ENCODE measurements around the gene HACL1. TPM values are rescaled to one million over a fixed set of nuclear protein-coding genes. Genes with fewer than 3 reads are reported as not detected.

Gene HACL1
- 21.2 and 24.7 TPM in 2 replicates for total RNA-seq

DNA sequence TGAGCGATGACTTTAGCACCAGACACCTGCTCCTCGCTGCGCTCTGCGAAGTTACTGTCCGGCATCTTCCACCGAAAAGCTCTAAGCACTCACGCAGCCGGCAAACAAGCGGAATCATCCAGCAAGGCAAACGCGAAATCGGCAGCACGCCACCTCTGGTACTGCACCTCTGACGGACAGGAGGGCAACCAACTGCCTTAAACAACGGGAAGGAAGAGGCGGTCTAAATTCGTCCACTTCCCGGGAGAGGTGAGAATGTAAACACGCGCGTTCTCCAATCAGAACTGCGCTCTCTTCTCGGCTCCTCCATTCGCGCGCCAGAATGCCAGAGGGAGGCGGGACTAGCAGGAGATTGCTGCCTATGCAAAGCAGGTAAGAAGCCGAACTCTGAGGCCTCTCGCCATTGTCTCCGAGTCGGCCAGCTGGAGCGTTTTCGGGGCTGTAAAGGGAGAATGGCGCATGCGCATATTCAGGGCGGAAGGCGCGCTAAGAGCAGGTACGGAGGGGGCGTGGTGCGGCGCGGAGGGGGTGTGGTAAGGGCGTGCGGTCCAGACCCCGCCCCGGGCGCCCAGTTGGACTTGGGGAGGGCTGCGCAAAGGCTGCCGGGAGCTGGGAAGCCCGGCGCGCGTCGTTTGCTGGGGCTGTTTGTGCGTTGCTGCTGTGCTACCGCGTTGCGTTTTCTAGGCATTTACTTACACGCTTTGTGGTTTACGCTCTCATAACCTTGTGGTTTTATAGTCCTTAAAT is at the start of gene HACL1, which contains the start of gene BTD:
TSS of gene HACL1 (minus strand) at position 171 of the 747 bp plus-strand sequence. CDS start at position 65, 106 bp downstream.
TSS of gene BTD (plus strand) at position 347 of the 747 bp plus-strand sequence. CDS start 33,695 bp downstream, outside the sequence.

DNA sequence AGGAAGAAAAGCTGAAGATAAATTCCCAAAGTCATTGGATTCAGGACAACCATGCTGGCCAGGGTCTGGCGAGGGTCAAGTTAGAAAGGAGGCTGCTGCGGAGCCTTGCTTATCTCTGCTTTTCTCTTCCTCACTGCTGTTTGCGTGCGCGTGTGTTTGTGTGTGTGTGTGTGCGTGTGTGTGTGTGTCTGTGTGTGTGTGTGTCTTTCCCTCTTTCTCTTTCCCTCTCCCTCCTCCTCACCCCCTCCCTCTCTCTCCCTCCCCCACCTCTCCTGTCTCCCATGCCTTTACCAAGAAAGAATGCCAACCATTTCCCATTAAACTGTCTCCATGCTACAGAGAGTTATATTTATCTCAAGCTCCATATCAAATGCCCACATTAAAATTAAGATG is 79.8 kb downstream of the HACL1 start, which contains the start of gene COLQ:
TSS of gene COLQ (minus strand) at position 134 of the 393 bp plus-strand sequence. CDS start at position 53, 81 bp downstream.

Other genes with a start within 250 kb of the HACL1 start
- gene METTL6, start 174.0 kb downstream of the HACL1 start, total RNA-seq, result 15.8 and 17.1 TPM in 2 replicates
- gene EAF1, start 174.0 kb downstream of the HACL1 start, total RNA-seq, result 19.1 and 20.4 TPM in 2 replicates
- gene COLQ, start 79.9 kb downstream of the HACL1 start, total RNA-seq, result 0.08 and 0.16 TPM in 2 replicates
- 16.7 and 17.2 TPM in 2 replicates for gene BTD, start 176 bp upstream of the HACL1 start, total RNA-seq
- 19.3 and 24.3 TPM in 2 replicates for gene ANKRD28, start 196.4 kb upstream of the HACL1 start, total RNA-seq

Measured in hair follicular keratinocyte (primary cell).